Gastroesophageal sphincter (tissue), 3 donors: Measurements from ENCODE around the gene TMC6.

Source experiments
- CTCF ChIP-seq, 4 experiments: fragments of 200-600 bp in 2 of 4; fragments of 450-650 bp in 2 of 4; sonication (generic) in 1 of 4; IDR thresholded peaks; one replicate each; pipeline ENCODE4 v1.5.1; 2017 to 2019; ENCODE audit warnings: antibody characterized with exemption in 4 of 4, mild to moderate bottlenecking in 2 of 4, moderate library complexity in 2 of 4
- POLR2A ChIP-seq, 2 donors: fragments of 450-650 bp; IDR thresholded peaks; one replicate each; pipeline ENCODE4 v1.6.1; 2017; ENCODE audit warnings: antibody characterized with exemption in 2 of 2, mild to moderate bottlenecking in 2 of 2, moderate library complexity in 1 of 2

- TF ChIP-seq CTCF (IDR thresholded peaks at IDR 0.05) = no peak
- TF ChIP-seq POLR2A (IDR thresholded peaks at IDR 0.05) = no peak
Observed at GRCh38 chr17:78121801-78122215, 6.7 kb downstream of the TMC6 start.
